GM12878 (cell line): ENCODE measurements around the gene CDC27. TPM values are rescaled to one million over a fixed set of nuclear protein-coding genes. Genes with fewer than 3 reads are reported as not detected.

Experiments
- ATAC-seq: fragments of 200-7000 bp; cut with Tn5 transposase; 3 replicates; pipeline ENCODE4 v1.9.1; 2020; ENCODE audit warnings: mild to moderate bottlenecking, moderate library complexity
- BruUV-seq: library from RNA; stranded (reverse); fragments of 400-500 nt; replicated peaks from 2 replicates; lab custom pipeline; 2021; lab: Mats Ljungman, UMichigan
- CTCF ChIA-PET: fragments of 300-600 bp; sonication (Branson Sonifier 250); formaldehyde crosslinking; extraction: SDS; loops from one replicate; lab custom pipeline; 2021; ENCODE audit warnings: inconsistent platforms; lab: Yijun Ruan, JAX
- POLR2A ChIA-PET: fragments of 350-600 bp; formaldehyde crosslinking; extraction: SDS; loops from one replicate; lab custom pipeline; 2021; ENCODE audit warnings: inconsistent platforms; lab: Charles Lee
- RAD21 ChIA-PET: fragments of 300-600 bp; sonication (Branson Sonifier 250); formaldehyde crosslinking; loops from one replicate; lab custom pipeline; 2023; ENCODE audit warnings: antibody characterized with exemption; ENCODE audit not compliant: unreplicated experiment; lab: Charles Lee
- SMC1A ChIA-PET: fragments of 300-600 bp; sonication (Branson Sonifier 250); formaldehyde crosslinking; loops from one replicate; lab custom pipeline; 2023; ENCODE audit not compliant: unreplicated experiment, uncharacterized antibody; lab: Charles Lee
- DNase-seq: peaks from one replicate; pipeline ENCODE4 v3.0.0-alpha.2; 2011; ENCODE audit warnings: low read depth, low spot score
- FAIRE-seq: peaks from 3 replicates; lab custom pipeline; 2011; peaks lifted over from hg19 to GRCh38; lab: Jason Lieb, UNC
- H2AFZ ChIP-seq: 2 replicates; pipeline ENCODE4 v1.6.0; 2011; ENCODE audit warnings: low read depth, low read length, control low read depth; ENCODE audit not compliant: control insufficient read depth
- H3K27ac ChIP-seq: 2 replicates; pipeline ENCODE4 v1.5.1; 2011; ENCODE audit warnings: control low read depth; ENCODE audit not compliant: control insufficient read depth, insufficient read depth
- H3K27me3 ChIP-seq, 2 experiments: replicated peaks in 1 of 2; 2 replicates each; pipeline versions ENCODE4 v1.6.0 to v1.6.1; 2011; ENCODE audit warnings: low read length in 1 of 2; ENCODE audit not compliant: control insufficient read depth in 2 of 2, insufficient read depth in 2 of 2
- H3K36me3 ChIP-seq, 2 experiments: 2 replicates each; pipeline ENCODE4 v1.5.1; 2011; ENCODE audit warnings: low read length in 1 of 2; ENCODE audit not compliant: control insufficient read depth in 2 of 2, insufficient read depth in 2 of 2
- H3K4me1 ChIP-seq: 2 replicates; pipeline ENCODE4 v1.6.1; 2011; ENCODE audit warnings: mild to moderate bottlenecking, low read length, moderate library complexity, mixed read lengths; ENCODE audit not compliant: control insufficient read depth, insufficient read depth
- H3K4me2 ChIP-seq: 2 replicates; pipeline ENCODE4 v1.6.0; 2011; ENCODE audit warnings: control low read depth; ENCODE audit not compliant: control insufficient read depth, insufficient read depth
- H3K4me3 ChIP-seq: fragments of 200-600 bp; sonication (generic); 2 replicates; pipeline ENCODE4 v1.5.1; 2016
- H3K79me2 ChIP-seq: 2 replicates; pipeline ENCODE4 v1.6.0; 2011; ENCODE audit warnings: low read length; ENCODE audit not compliant: control insufficient read depth, insufficient read depth
- H3K9ac ChIP-seq: 2 replicates; pipeline ENCODE4 v1.8.0; 2011; ENCODE audit warnings: low read length, control low read depth, mixed read lengths; ENCODE audit not compliant: control insufficient read depth, insufficient read depth
- H3K9me3 ChIP-seq: replicated peaks from 3 replicates; pipeline ENCODE4 v1.5.1; 2011; ENCODE audit warnings: mild to moderate bottlenecking, low read length; ENCODE audit not compliant: control insufficient read depth, insufficient read depth
- H4K20me1 ChIP-seq: 2 replicates; pipeline ENCODE4 v1.6.0; 2011; ENCODE audit not compliant: control insufficient read depth, insufficient read depth
- BRCA1 ChIP-seq: IDR thresholded peaks from 2 replicates; pipeline ENCODE4 v1.6.1; 2011; ENCODE audit warnings: low read depth, low read length, improper control_type of control experiment
- CREM ChIP-seq: IDR thresholded peaks from 2 replicates; pipeline ENCODE4 v1.6.1; 2014; ENCODE audit warnings: antibody characterized with exemption, low read depth
- GATAD2B ChIP-seq: fragments of 450-650 bp; conservative IDR thresholded peaks from 2 replicates; pipeline ENCODE4 v1.6.1; 2017; ENCODE audit warnings: low read depth, mild to moderate bottlenecking, moderate library complexity
- IKZF2 ChIP-seq, 2 experiments: fragments of 450-650 bp; IDR thresholded peaks; 2 replicates each; pipeline ENCODE4 v1.6.1; 2017; ENCODE audit warnings: mild to moderate bottlenecking in 2 of 2, moderate library complexity in 2 of 2
- SPI1 ChIP-seq: IDR thresholded peaks from 2 replicates; pipeline ENCODE4 v1.6.1; 2011; ENCODE audit warnings: low read depth, mild to moderate bottlenecking, low read length, moderate library complexity, borderline replicate concordance; ENCODE audit not compliant: insufficient read depth
- ZNF24 ChIP-seq: fragments of 450-650 bp; IDR thresholded peaks from 2 replicates; pipeline ENCODE4 v1.6.1; 2017; ENCODE audit warnings: antibody characterized with exemption, mild to moderate bottlenecking
- ZSCAN29 ChIP-seq: fragments of 450-650 bp; IDR thresholded peaks from 2 replicates; pipeline ENCODE4 v1.6.1; 2017; ENCODE audit warnings: mild to moderate bottlenecking, moderate library complexity
- WGBS: methylation state at CpG from one replicate; pipeline ENCODE4 v1.1.6; 2016; ENCODE audit warnings: low lambda C conversion rate; ENCODE audit not compliant: insufficient replicate concordance, insufficient coverage; ENCODE audit errors: missing lambda C conversion rate; 5-methylcytosine and 5-hydroxymethylcytosine counted together
- in situ Hi-C: fragments of 300-500 bp; cut with MboI; formaldehyde crosslinking; loops from 9 replicates; pipeline ENCODE4 v1.14.3; 2018; ENCODE audit warnings: mixed read lengths
- intact Hi-C: fragments of 100-400 bp; cut with micrococcal nuclease; formaldehyde crosslinking; loops from one replicate; pipeline ENCODE4 v1.14.2; 2022; ENCODE audit not compliant: unreplicated experiment
- polyA plus RNA-seq, 11 experiments: library from polyadenylated mRNA; depleted of rRNA in 4 of 11; unstranded in 6 of 11; stranded (reverse) in 5 of 11; fragments of >200 nt; fragmentation: Nextera tagmentation in 4 of 11; fragmentation: Illumina TruSeq in 1 of 11; extraction: Ambion mirVana in 4 of 11; extraction: Trizol in 1 of 11; gene quantifications; 1 replicate in 1 of 11; 2 replicates in 10 of 11; pipeline versions ENCODE4 v1.2.1 to v1.2.3, GENCODE V29; 2011 to 2016; ENCODE audit warnings: inconsistent platforms in 2 of 11, missing spikeins in 2 of 11, low read depth in 1 of 11
- total RNA-seq, 4 experiments: library from RNA; depleted of rRNA in 3 of 4; stranded (reverse); fragments of >200 nt in 3 of 4; fragmentation: Illumina TruSeq in 1 of 4; extraction: Trizol in 1 of 4; gene quantifications; 2 replicates each; pipeline versions ENCODE4 v1.2.1 to v1.2.3, GENCODE V29; 2013 to 2021
- TF ChIP-seq, protein P1 (sequence below): fragments of 450-650 bp; IDR thresholded peaks from 2 replicates; pipeline ENCODE4 v1.6.1; 2018; ENCODE audit warnings: mild to moderate bottlenecking, low read depth, moderate library complexity; ENCODE audit not compliant: partially characterized antibody
- TF ChIP-seq, protein P2 (sequence below): fragments of 450-650 bp; IDR thresholded peaks from 2 replicates; pipeline ENCODE4 v1.6.1; 2017; ENCODE audit warnings: mild to moderate bottlenecking, moderate library complexity

CDC27 gene
- total and polyA plus RNA-seq, 10 of the 15 experiments (the other 5 are each of a cell fraction or from before 2014, with no cell fraction given), result 23.2 to 138 (median 97.8) TPM

DNA sequence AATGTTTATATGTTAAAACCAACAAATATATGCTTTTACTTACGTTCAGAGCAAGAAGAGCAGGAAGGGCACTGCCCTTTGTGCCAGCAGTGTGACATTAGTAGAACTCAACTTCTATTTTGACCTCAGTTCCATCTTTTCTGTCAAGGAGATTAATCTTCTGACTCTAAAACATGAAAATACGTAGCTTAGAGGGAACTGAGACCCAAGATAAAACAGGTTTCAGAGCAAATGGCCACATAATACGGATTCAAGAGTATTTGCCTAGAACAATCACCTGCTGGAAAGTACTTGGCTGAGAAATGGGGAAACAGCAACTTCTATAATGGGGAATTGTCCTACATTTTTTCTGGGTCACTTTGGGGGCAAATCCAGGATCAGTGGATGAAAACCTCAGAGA is 42.2 kb upstream of the CDC27 start:
- no peaks in the 10 kb centered on the region; a peak in 1 of 4 replicates for H3K27me3 ChIP-seq
- DNase-seq (peak; percentile 30), ATAC-seq (peak; percentile 16; the same call in 2 of the 3 replicates), FAIRE-seq (no peak)
- H3K79me2 ChIP-seq, result no peaks in the 10 kb centered on the region
- BruUV-seq, result no TSS peak
- WGBS, result 51% methylated on average over 3 of the region's 3 CpGs
- H3K4me1 ChIP-seq, result peaks cover 18% of the 10 kb centered on the region
- H3K9ac ChIP-seq, result peak overlapping the region; percentile 19; the same call in 1 of the 2 replicates
- H3K9me3 ChIP-seq, result no peaks in the 10 kb centered on the region; the same call in 2 of the 3 replicates
- H3K4me3 ChIP-seq, result 0 out of 2 replicates have a peak overlapping the region, but pooled peaks have one; percentile 37
- CTCF ChIA-PET, result interaction anchor here (0.6 to 4.8 kb wide), 17 partner anchors 9 to 1182 kb away, joined by 3 to 227 read pairs (median 6); partner anchors contain the start of genes EFCAB13 and MYL4
- peak overlapping the region; percentile 73 for H3K4me2 ChIP-seq
- H3K27ac ChIP-seq, result no peak overlapping the region; the same call in 1 of the 2 replicates
- SMC1A ChIA-PET, result interaction anchor here (0.6 to 5.8 kb wide), 17 partner anchors 9 to 486 kb away, joined by 3 to 175 read pairs (median 10); partner anchors contain the start of genes EFCAB13 and MYL4
- POLR2A ChIA-PET, result interaction anchor here (0.6 to 3.7 kb wide), 12 partner anchors 9 to 1653 kb away, joined by 3 to 32 read pairs (median 3); partner anchors contain the start of gene EFCAB13
- in situ Hi-C loops (loop anchor here (5.0 kb wide), 2 partner anchors 81 to 381 kb away; no protein-coding TSS in a partner anchor), intact Hi-C loops (loop anchor here (2.0 kb wide), 3 partner anchors 23 to 383 kb away; no protein-coding TSS in a partner anchor)
- TF ChIP-seq GATAD2B (no peak), SPI1 (peak; percentile 42; the same call in 1 of the 2 replicates), ZSCAN29 (peak; percentile 85), ZNF24 (0 out of 2 replicates have a peak, but pooled peaks have one; percentile 18), BRCA1 (no peak), CREM (0 out of 2 replicates have a peak, but pooled peaks have one; percentile 11), IKZF2 (IDR thresholded peaks at IDR 0.05) (peak; percentile 25 to 28; a peak in 3 of 4 replicates)
- TF ChIP-seq, protein P1, sequence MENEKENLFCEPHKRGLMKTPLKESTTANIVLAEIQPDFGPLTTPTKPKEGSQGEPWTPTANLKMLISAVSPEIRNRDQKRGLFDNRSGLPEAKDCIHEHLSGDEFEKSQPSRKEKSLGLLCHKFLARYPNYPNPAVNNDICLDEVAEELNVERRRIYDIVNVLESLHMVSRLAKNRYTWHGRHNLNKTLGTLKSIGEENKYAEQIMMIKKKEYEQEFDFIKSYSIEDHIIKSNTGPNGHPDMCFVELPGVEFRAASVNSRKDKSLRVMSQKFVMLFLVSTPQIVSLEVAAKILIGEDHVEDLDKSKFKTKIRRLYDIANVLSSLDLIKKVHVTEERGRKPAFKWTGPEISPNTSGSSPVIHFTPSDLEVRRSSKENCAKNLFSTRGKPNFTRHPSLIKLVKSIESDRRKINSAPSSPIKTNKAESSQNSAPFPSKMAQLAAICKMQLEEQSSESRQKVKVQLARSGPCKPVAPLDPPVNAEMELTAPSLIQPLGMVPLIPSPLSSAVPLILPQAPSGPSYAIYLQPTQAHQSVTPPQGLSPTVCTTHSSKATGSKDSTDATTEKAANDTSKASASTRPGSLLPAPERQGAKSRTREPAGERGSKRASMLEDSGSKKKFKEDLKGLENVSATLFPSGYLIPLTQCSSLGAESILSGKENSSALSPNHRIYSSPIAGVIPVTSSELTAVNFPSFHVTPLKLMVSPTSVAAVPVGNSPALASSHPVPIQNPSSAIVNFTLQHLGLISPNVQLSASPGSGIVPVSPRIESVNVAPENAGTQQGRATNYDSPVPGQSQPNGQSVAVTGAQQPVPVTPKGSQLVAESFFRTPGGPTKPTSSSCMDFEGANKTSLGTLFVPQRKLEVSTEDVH, result no peak
- TF ChIP-seq, protein P2, sequence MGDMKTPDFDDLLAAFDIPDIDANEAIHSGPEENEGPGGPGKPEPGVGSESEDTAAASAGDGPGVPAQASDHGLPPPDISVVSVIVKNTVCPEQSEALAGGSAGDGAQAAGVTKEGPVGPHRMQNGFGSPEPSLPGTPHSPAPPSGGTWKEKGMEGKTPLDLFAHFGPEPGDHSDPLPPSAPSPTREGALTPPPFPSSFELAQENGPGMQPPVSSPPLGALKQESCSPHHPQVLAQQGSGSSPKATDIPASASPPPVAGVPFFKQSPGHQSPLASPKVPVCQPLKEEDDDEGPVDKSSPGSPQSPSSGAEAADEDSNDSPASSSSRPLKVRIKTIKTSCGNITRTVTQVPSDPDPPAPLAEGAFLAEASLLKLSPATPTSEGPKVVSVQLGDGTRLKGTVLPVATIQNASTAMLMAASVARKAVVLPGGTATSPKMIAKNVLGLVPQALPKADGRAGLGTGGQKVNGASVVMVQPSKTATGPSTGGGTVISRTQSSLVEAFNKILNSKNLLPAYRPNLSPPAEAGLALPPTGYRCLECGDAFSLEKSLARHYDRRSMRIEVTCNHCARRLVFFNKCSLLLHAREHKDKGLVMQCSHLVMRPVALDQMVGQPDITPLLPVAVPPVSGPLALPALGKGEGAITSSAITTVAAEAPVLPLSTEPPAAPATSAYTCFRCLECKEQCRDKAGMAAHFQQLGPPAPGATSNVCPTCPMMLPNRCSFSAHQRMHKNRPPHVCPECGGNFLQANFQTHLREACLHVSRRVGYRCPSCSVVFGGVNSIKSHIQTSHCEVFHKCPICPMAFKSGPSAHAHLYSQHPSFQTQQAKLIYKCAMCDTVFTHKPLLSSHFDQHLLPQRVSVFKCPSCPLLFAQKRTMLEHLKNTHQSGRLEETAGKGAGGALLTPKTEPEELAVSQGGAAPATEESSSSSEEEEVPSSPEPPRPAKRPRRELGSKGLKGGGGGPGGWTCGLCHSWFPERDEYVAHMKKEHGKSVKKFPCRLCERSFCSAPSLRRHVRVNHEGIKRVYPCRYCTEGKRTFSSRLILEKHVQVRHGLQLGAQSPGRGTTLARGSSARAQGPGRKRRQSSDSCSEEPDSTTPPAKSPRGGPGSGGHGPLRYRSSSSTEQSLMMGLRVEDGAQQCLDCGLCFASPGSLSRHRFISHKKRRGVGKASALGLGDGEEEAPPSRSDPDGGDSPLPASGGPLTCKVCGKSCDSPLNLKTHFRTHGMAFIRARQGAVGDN, result 0 out of 2 replicates have a peak, but pooled peaks have one; percentile 12
- TF ChIP-seq, all 136 proteins: peak for 6
- Histone ChIP-seq H3K36me3 (no peaks in the 10 kb centered on the region), H2AFZ (peak overlapping the region; percentile 56), H4K20me1 (no peaks in the 10 kb centered on the region)
- RAD21 ChIA-PET, result interaction anchor here (0.7 to 4.5 kb wide), 15 partner anchors 10 to 93 kb away, joined by 3 to 158 read pairs (median 11); partner anchors contain the start of genes EFCAB13, ITGB3 and MYL4
